H1 (cell line): ENCODE measurements around the gene SLC25A26. TPM values are rescaled to one million over a fixed set of nuclear protein-coding genes. Genes with fewer than 3 reads are reported as not detected.

Experiments used
- BRCA1 ChIP-seq: IDR thresholded peaks from 2 replicates; pipeline ENCODE4 v1.6.1; 2012; ENCODE audit warnings: low read depth, low read length, improper control_type of control experiment
- CHD2 ChIP-seq: IDR thresholded peaks from 2 replicates; pipeline ENCODE4 v1.6.1; 2012; ENCODE audit warnings: low read length, improper control_type of control experiment
- CREB1 ChIP-seq: IDR thresholded peaks from 2 replicates; pipeline ENCODE4 v1.6.1; 2012; ENCODE audit warnings: inconsistent platforms
- CTBP2 ChIP-seq: IDR thresholded peaks from 2 replicates; pipeline ENCODE4 v1.7.0; 2011; ENCODE audit warnings: borderline replicate concordance, mild to moderate bottlenecking, moderate library complexity, mixed read lengths, low read length; ENCODE audit not compliant: insufficient read depth, insufficient read length
- CTCF ChIP-seq, 3 experiments: IDR thresholded peaks; 1 replicate in 2 of 3; 2 replicates in 1 of 3; pipeline versions ENCODE4 v1.5.1 to v1.6.1; 2011; ENCODE audit warnings: low read length in 3 of 3, mild to moderate bottlenecking in 3 of 3, inconsistent platforms in 2 of 3, low read depth in 1 of 3, moderate library complexity in 1 of 3; ENCODE audit not compliant: insufficient read depth in 1 of 3; ENCODE audit errors: control extremely low read depth in 1 of 3
- GTF2F1 ChIP-seq: IDR thresholded peaks from 2 replicates; pipeline ENCODE4 v1.6.1; 2012; ENCODE audit warnings: low read depth, low read length, improper control_type of control experiment, borderline replicate concordance
- HDAC2 ChIP-seq, 2 experiments: fragments of 300-600 bp in 1 of 2; sonication (generic) in 1 of 2; IDR thresholded peaks; 2 replicates each; pipeline ENCODE4 v1.6.1; 2011 to 2012; ENCODE audit warnings: low read depth in 2 of 2, low read length in 2 of 2, mild to moderate bottlenecking in 2 of 2, moderate library complexity in 2 of 2, borderline replicate concordance in 1 of 2, inconsistent platforms in 1 of 2
- HDAC6 ChIP-seq: IDR thresholded peaks from one replicate; pipeline ENCODE4 v1.7.1; 2012; ENCODE audit warnings: low read depth, mild to moderate bottlenecking, inconsistent platforms, low read length, moderate library complexity
- KDM1A ChIP-seq: fragments of 200-600, 300-600 bp; sonication (generic); IDR thresholded peaks from 2 replicates; pipeline ENCODE4 v1.7.1; 2016; ENCODE audit warnings: mild to moderate bottlenecking, low read length, borderline replicate concordance
- KDM5A ChIP-seq: fragments of 200-600 bp; IDR thresholded peaks from 2 replicates; pipeline ENCODE4 v1.7.1; 2012; ENCODE audit warnings: mild to moderate bottlenecking, low read length, inconsistent platforms, mixed read lengths
- MAX ChIP-seq: IDR thresholded peaks from 2 replicates; pipeline ENCODE4 v1.6.1; 2012; ENCODE audit warnings: inconsistent platforms
- POU5F1 ChIP-seq: IDR thresholded peaks from 2 replicates; pipeline ENCODE4 v1.6.1; 2011; ENCODE audit warnings: low read depth, mild to moderate bottlenecking, low read length, moderate library complexity
- RAD21 ChIP-seq, 2 experiments: IDR thresholded peaks in 1 of 2; conservative IDR thresholded peaks in 1 of 2; 2 replicates each; pipeline ENCODE4 v1.6.1; 2011; ENCODE audit warnings: low read depth in 2 of 2, low read length in 2 of 2, improper control_type of control experiment in 1 of 2, inconsistent platforms in 1 of 2, mild to moderate bottlenecking in 1 of 2, moderate library complexity in 1 of 2
- RNF2 ChIP-seq: fragments of 200-900, 300-1000 bp; sonication (generic); IDR thresholded peaks from 2 replicates; pipeline ENCODE4 v1.7.1; 2016; ENCODE audit warnings: borderline replicate concordance, low read depth, mild to moderate bottlenecking, antibody characterized with exemption, low read length; ENCODE audit not compliant: poor library complexity, severe bottlenecking; ENCODE audit errors: missing control alignments
- SAP30 ChIP-seq: fragments of 300-600 bp; sonication (generic); IDR thresholded peaks from 2 replicates; pipeline ENCODE4 v1.7.1; 2012; ENCODE audit warnings: low read length, moderate library complexity, mild to moderate bottlenecking, inconsistent platforms; ENCODE audit not compliant: insufficient read depth, insufficient replicate concordance
- SIRT6 ChIP-seq: IDR thresholded peaks from one replicate; pipeline ENCODE4 v1.7.1; 2012; ENCODE audit warnings: low read length, inconsistent platforms
- SRF ChIP-seq: IDR thresholded peaks from 2 replicates; pipeline ENCODE4 v1.6.1; 2011; ENCODE audit warnings: mild to moderate bottlenecking, low read depth, low read length, moderate library complexity
- TCF12 ChIP-seq: IDR thresholded peaks from 2 replicates; pipeline ENCODE4 v1.6.1; 2011; ENCODE audit warnings: low read depth, mild to moderate bottlenecking, low read length
- TEAD4 ChIP-seq: IDR thresholded peaks from 2 replicates; pipeline ENCODE4 v1.6.1; 2012; ENCODE audit warnings: low read depth, low read length, inconsistent platforms, mixed read lengths
- ZNF274 ChIP-seq: IDR thresholded peaks from 2 replicates; pipeline ENCODE4 v1.7.0; 2012; ENCODE audit warnings: low read length, borderline replicate concordance; ENCODE audit errors: extremely low read depth
- polyA plus RNA-seq, 7 experiments: library from polyadenylated mRNA; depleted of rRNA in 3 of 7; stranded (reverse) in 5 of 7; unstranded in 2 of 7; fragments of >200 nt in 5 of 7; fragments of 200-250 nt in 2 of 7; gene quantifications; 1 replicate in 5 of 7; 2 replicates in 1 of 7; 4 replicates in 1 of 7; pipeline versions ENCODE4 v1.2.1 to v1.2.3, GENCODE V29; 2011 to 2013; ENCODE audit warnings: missing spikeins in 2 of 7, mixed read lengths in 2 of 7
- total RNA-seq: library from RNA; stranded (reverse); fragmentation: NEBNext Ultra II Directional; extraction: Animal tissue kit (Norgen Biotek cat#: 25700); gene quantifications from 2 replicates; pipeline ENCODE4 v1.2.1, GENCODE V29; 2021

SLC25A26 gene
- total and polyA plus RNA-seq, 2 of the 8 experiments (the other 6 are each of a cell fraction or from before 2014, with no cell fraction given), result 30.0 to 37.0 TPM

- no peak for TF ChIP-seq SRF
- 0 out of 2 replicates have a peak, but pooled peaks have one; percentile 61 for TF ChIP-seq CHD2
- 0 out of 2 replicates have a peak, but pooled peaks have one; percentile 2 for TF ChIP-seq TEAD4
- 0 out of 2 replicates have a peak, but pooled peaks have one; percentile 74 for TF ChIP-seq TCF12
- TF ChIP-seq ZNF274, result no peak
- peak; percentile 92 to 93 for TF ChIP-seq RAD21 (IDR thresholded peaks at IDR 0.05 in 1 of 2, conservative IDR thresholded peaks at IDR 0.05 in 1 of 2; ENCODE audit: low read depth in 2 of 2, low read length in 2 of 2)
- peak; percentile 76 to 94; a peak in 2 of 4 replicates for TF ChIP-seq HDAC2 (IDR thresholded peaks at IDR 0.05; ENCODE audit: borderline replicate concordance in 1 of 2, low read depth in 2 of 2, low read length in 2 of 2)
- TF ChIP-seq MAX, result peak; percentile 98
- TF ChIP-seq SAP30, result no peak
- TF ChIP-seq KDM5A, result no peak
- TF ChIP-seq CTCF (IDR thresholded peaks at IDR 0.05; ENCODE audit: control extremely low read depth in 1 of 3, insufficient read depth in 1 of 3, low read depth in 1 of 3, low read length in 3 of 3), result peak in 2 of 3 experiments; percentile 86 to 94; a peak in 3 of 4 replicates
- no peak for TF ChIP-seq POU5F1
- TF ChIP-seq KDM1A, result no peak
- TF ChIP-seq CTBP2, result no peak
- TF ChIP-seq RNF2, result no peak
- TF ChIP-seq HDAC6, result no peak
- TF ChIP-seq SIRT6, result no peak
- TF ChIP-seq CREB1, result peak; percentile 46; the same call in 1 of the 2 replicates
- TF ChIP-seq GTF2F1, result 0 out of 2 replicates have a peak, but pooled peaks have one; percentile 19
- no peak for TF ChIP-seq BRCA1
Measured at GRCh38 chr3:66407611-66408218, 186.9 kb downstream of the SLC25A26 start (continued).
